Measurements from ENCODE around the gene RTN4. TPM values are rescaled to one million over a fixed set of nuclear protein-coding genes. Genes with fewer than 3 reads are reported as not detected.

The RTN4 gene
- total RNA-seq, 1 experiment from 2014 or later, result 391 TPM

DNA sequence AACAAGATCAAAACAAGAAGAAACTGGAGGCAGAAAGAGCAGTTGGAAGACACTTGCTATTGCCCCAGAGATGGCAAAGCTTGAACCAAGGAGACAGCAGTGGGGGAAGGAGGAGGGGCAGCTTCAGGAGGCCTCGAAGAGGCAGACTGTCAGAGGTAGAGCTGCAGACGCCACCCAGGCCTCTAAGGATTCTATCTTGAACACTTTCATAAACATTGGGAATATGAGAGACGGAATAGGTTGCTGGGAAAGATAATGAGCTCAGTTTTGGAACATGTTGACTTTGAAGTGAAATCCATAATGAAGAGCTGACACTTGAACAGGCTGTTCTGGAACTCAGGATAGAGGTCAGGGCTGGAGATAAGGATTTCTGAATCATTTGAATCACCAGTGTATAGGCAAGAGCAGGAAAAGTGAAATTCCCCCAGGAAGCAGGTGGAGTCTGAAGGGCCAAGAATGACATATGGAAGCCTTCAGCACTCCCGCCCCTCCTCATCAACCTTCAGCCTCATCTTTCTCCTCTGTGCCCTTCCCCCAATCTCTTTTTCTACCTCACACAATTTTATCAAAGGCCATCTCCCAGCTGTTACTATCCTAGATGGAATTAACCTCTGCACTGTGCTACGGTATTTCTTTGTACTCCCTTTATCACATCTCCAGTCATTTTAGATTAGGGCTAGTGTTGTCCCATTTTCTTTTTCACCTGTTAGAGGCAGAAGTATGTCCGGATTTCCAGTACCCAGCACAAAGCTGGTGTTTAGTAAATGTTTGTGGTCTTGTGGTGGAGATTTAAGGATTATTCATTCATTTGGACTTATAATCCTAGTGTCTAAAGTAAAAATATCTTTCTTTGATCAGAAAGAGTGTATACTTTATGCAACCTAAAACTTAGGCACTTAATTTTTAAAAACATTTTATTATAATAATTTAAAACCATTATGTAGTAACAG, 47.5 kb upstream of the RTN4 start:
- CTCF ChIA-PET, result interaction anchor here (0.6 to 2.1 kb wide), 4 partner anchors 20 to 946 kb away, joined by 3 to 6 read pairs (median 4); no protein-coding TSS in a partner anchor
- H3K4me3 Mint-ChIP-seq (ENCODE audit: unreplicated experiment), result no peak overlapping the region
- no peaks in the 10 kb centered on the region for H3K9me3 Mint-ChIP-seq (ENCODE audit: unreplicated experiment)
- no TSS peak for BruUV-seq (replicated peaks)
- intact Hi-C loops (cut with micrococcal nuclease), result no loop called here
- TF ChIP-seq, protein P1, sequence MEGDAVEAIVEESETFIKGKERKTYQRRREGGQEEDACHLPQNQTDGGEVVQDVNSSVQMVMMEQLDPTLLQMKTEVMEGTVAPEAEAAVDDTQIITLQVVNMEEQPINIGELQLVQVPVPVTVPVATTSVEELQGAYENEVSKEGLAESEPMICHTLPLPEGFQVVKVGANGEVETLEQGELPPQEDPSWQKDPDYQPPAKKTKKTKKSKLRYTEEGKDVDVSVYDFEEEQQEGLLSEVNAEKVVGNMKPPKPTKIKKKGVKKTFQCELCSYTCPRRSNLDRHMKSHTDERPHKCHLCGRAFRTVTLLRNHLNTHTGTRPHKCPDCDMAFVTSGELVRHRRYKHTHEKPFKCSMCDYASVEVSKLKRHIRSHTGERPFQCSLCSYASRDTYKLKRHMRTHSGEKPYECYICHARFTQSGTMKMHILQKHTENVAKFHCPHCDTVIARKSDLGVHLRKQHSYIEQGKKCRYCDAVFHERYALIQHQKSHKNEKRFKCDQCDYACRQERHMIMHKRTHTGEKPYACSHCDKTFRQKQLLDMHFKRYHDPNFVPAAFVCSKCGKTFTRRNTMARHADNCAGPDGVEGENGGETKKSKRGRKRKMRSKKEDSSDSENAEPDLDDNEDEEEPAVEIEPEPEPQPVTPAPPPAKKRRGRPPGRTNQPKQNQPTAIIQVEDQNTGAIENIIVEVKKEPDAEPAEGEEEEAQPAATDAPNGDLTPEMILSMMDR (IDR thresholded peaks at IDR 0.05; ENCODE audit: unreplicated experiment), result no peak
- POLR2A ChIA-PET, result interaction anchor here (0.6 to 1.3 kb wide), 6 partner anchors 12 to 68 kb away, joined by 3 to 4 read pairs (median 3); partner anchors contain the start of gene RTN4
- no peak overlapping the region for H3K27ac Mint-ChIP-seq (ENCODE audit: low read depth, unreplicated experiment)
- H3K27me3 Mint-ChIP-seq (ENCODE audit: insufficient read depth, unreplicated experiment), result no peaks in the 10 kb centered on the region
- DNase-seq (ENCODE audit: unreplicated experiment), result no peak
- H3K36me3 Mint-ChIP-seq (ENCODE audit: insufficient read depth, unreplicated experiment), result peaks cover 6% of the 10 kb centered on the region
- peaks cover 27% of the 10 kb centered on the region for H3K4me1 Mint-ChIP-seq (ENCODE audit: insufficient read depth, unreplicated experiment)

DNA sequence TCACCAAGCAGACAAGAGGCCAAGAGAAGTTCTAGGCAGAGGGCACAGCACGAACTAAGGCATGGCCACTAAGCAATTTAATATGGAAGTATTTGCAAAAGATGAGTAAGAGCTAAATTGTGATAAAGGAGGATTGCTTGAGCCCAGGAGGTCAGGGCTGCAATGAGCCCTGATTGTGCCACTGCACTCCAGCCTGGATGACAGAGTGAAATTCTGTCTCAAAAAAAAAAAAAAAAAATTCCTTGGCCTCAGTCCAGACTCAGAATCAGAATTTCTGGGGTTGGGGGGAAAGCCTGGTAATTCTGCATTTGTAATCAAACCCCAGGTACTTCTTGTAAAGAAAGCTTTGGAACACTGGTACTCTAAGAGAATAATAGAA, 46.8 kb upstream of the RTN4 start:
- no TSS peak for BruUV-seq (replicated peaks)
- no peak overlapping the region for H3K27ac Mint-ChIP-seq (ENCODE audit: low read depth, unreplicated experiment)
- peaks cover 6% of the 10 kb centered on the region for H3K36me3 Mint-ChIP-seq (ENCODE audit: insufficient read depth, unreplicated experiment)
- H3K27me3 Mint-ChIP-seq (ENCODE audit: insufficient read depth, unreplicated experiment), result no peaks in the 10 kb centered on the region
- intact Hi-C loops (cut with micrococcal nuclease), result no loop called here
- H3K9me3 Mint-ChIP-seq (ENCODE audit: unreplicated experiment), result no peaks in the 10 kb centered on the region
- POLR2A ChIA-PET, result interaction anchor here (0.6 to 1.3 kb wide), 6 partner anchors 11 to 69 kb away, joined by 3 to 4 read pairs (median 3); partner anchors contain the start of gene RTN4
- peaks cover 25% of the 10 kb centered on the region for H3K4me1 Mint-ChIP-seq (ENCODE audit: insufficient read depth, unreplicated experiment)
- TF ChIP-seq, protein P1 (IDR thresholded peaks at IDR 0.05; ENCODE audit: unreplicated experiment), result no peak
- H3K4me3 Mint-ChIP-seq (ENCODE audit: unreplicated experiment), result no peak overlapping the region
- CTCF ChIA-PET, result interaction anchor here (0.6 to 2.1 kb wide), 4 partner anchors 20 to 947 kb away, joined by 3 to 6 read pairs (median 4); no protein-coding TSS in a partner anchor
- DNase-seq (ENCODE audit: unreplicated experiment), result no peak

DNA sequence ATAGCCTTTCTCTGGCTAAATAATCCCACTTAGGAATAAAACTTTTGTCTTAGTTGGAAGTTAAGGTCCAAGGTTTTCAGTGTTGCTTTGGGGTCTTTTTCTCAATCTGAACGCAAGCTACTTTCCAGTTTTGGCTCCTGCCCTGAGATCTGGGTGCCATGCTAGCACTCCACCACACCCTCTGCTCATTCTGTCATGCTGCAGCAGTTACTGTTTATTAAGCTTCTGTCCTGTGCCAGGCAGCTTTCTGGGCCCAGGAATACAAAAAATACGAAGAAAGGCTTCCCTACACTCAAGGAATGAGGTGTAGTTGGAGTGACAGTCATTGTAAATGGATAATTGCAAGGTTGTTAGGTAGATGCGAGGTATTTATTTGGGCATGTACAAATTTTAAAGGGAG, 46.3 kb upstream of the RTN4 start:
- Mint-ChIP-seq H3K4me3 (ENCODE audit: unreplicated experiment) (no peak overlapping the region), H3K9me3 (ENCODE audit: unreplicated experiment) (no peaks in the 10 kb centered on the region), H3K4me1 (ENCODE audit: insufficient read depth, unreplicated experiment) (peaks cover 22% of the 10 kb centered on the region), H3K36me3 (ENCODE audit: insufficient read depth, unreplicated experiment) (peaks cover 6% of the 10 kb centered on the region), H3K27me3 (ENCODE audit: insufficient read depth, unreplicated experiment) (no peaks in the 10 kb centered on the region), H3K27ac (ENCODE audit: low read depth, unreplicated experiment) (no peak overlapping the region)
- CTCF ChIA-PET, result interaction anchor here (0.6 to 2.1 kb wide), 5 partner anchors 21 to 387 kb away, joined by 3 to 6 read pairs (median 3); partner anchors contain the start of gene RTN4
- intact Hi-C loops (cut with micrococcal nuclease), result no loop called here
- BruUV-seq (replicated peaks), result no TSS peak
- POLR2A ChIA-PET, result interaction anchor here (0.6 to 1.3 kb wide), 5 partner anchors 11 to 103 kb away, joined by 3 to 4 read pairs (median 3); partner anchors contain the start of gene RTN4
- TF ChIP-seq, protein P1 (IDR thresholded peaks at IDR 0.05; ENCODE audit: unreplicated experiment), result no peak
- DNase-seq (ENCODE audit: unreplicated experiment), result no peak

DNA sequence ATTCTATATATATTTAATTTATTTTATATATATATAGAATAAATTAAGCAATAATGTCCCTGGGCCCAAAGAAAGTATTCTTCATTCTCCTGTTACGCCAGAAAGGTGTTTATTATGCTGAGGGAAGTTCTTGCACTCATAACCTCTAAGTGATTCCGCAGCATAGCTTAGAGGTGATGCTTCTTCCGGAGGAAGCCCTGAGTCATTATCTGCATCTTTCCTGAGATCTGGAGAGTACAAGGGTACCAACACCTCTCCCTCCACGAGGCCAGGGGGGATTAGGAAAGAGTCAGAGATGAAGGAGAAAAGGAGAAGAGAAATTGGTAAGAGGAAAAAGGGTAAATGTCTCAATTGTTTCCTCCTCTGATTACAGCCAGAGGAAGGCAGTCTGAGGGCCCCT, 43.1 kb upstream of the RTN4 start:
- ChIA-PET CTCF (interaction anchor here (0.7 to 1.2 kb wide), 5 partner anchors 10 to 81 kb away, joined by 3 to 6 read pairs (median 3); partner anchors contain the start of gene RTN4), POLR2A (interaction anchor here (0.6 to 2.6 kb wide), 3 partner anchors 12 to 58 kb away, joined by 3 to 17 read pairs (median 3); partner anchors contain the start of gene RTN4)

More for the DNA sequence above, 43.1 kb upstream of the RTN4 start:
- H3K9me3 Mint-ChIP-seq (ENCODE audit: unreplicated experiment), result no peaks in the 10 kb centered on the region
- no peak overlapping the region for H3K4me3 Mint-ChIP-seq (ENCODE audit: unreplicated experiment)
- TF ChIP-seq, protein P1 (IDR thresholded peaks at IDR 0.05; ENCODE audit: unreplicated experiment), result no peak
- no peaks in the 10 kb centered on the region for H3K27me3 Mint-ChIP-seq (ENCODE audit: insufficient read depth, unreplicated experiment)
- no TSS peak for BruUV-seq (replicated peaks)
- peak; percentile 76 for DNase-seq (ENCODE audit: unreplicated experiment)
- H3K4me1 Mint-ChIP-seq (ENCODE audit: insufficient read depth, unreplicated experiment), result peaks cover 19% of the 10 kb centered on the region
- intact Hi-C loops (cut with micrococcal nuclease), result no loop called here
- H3K27ac Mint-ChIP-seq (ENCODE audit: low read depth, unreplicated experiment), result peak overlapping the region; percentile 1
- H3K36me3 Mint-ChIP-seq (ENCODE audit: insufficient read depth, unreplicated experiment), result peaks cover 6% of the 10 kb centered on the region

Measured in MCF 10A (cell line).